AG20443 (cell line): Measurements from ENCODE around the gene HLF.
A peak's percentile ranks its signal among the peaks of the same experiment; 100 is the strongest.

Source experiments
- DNase-seq: peaks from one replicate; pipeline ENCODE4 v3.0.0; 2012; ENCODE audit warnings: low spot score, mixed read lengths

The HLF gene, protein sequence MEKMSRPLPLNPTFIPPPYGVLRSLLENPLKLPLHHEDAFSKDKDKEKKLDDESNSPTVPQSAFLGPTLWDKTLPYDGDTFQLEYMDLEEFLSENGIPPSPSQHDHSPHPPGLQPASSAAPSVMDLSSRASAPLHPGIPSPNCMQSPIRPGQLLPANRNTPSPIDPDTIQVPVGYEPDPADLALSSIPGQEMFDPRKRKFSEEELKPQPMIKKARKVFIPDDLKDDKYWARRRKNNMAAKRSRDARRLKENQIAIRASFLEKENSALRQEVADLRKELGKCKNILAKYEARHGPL

GRCh38 chr17:55264645-55265298 is at the start of gene HLF:
Gene HLF, plus strand, starts transcription at chr17:55264960. Its CDS starts 525 bp downstream, at chr17:55265485.
- peak; percentile 91 for DNase-seq

DNA sequence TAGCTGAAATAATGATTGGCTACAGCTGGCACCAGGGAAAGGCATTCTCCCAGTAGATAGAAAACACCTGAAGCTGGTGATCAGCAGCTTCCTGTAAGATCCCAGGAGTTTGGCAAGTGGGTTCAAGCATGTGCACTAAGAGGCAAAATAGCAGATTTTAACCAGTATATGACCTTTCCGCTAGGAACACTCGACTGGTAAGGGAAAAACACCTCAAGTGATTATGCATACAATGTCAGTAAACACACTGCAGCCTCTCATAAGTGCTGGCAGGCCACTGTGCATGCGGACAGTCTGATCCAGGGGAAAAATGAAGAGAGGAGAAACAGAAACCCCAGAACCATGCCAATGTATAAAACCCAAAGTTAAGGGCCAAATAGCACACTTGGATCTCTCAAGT is 49.0 kb upstream of the HLF start:
- no peak for DNase-seq

- DNase-seq: no peak
Observed at GRCh38 chr17:55216888-55217287, 47.9 kb upstream of the HLF start.

- DNase-seq: no peak
Observed at GRCh38 chr17:55219459-55219858, 45.3 kb upstream of the HLF start.

- no peak for DNase-seq
Observed at GRCh38 chr17:55219934-55220333, 44.8 kb upstream of the HLF start.

GRCh38 chr17:55223524-55223923 is 41.2 kb upstream of the HLF start:
- no peak for DNase-seq

DNA sequence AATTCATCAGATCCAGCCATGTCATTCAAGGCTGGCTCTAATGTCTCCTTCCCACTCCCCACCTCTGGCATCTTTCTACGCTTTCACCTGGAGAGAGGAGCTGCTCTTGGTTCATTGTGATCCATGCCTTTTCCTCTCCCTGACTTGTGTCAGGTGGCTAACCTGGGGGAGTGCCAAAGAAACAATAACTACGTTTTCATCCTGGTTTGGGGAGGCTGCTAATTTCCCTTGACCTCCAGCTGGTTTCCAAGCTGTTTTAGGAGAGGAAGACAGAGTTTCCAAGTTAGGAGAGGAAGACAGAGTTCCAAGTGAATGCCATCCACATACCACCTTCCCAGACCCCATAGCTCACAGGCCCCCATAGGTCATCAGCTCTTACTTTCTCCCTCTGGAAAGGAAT is 40.0 kb upstream of the HLF start:
- DNase-seq: no peak

DNA sequence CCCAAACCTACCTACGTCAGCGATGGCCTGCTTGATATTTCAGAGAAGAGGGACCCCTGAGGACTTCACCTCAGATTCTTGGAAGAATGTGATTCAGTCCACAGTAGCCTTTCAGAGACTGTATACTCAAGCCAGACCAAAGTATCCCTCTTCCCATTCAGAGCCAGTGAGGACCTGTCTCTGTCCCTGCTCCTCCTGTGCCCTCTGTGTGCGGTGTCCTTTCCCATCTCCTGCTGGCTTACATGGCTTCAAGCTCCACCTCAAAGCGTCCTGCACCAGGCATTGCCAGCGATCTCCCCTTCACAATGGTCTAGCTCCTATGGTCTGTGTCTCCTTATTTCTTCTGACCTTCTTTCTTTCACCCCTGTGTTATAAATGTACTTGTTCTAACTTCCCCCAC is 39.5 kb upstream of the HLF start:
- no peak for DNase-seq

GRCh38 chr17:55228683-55229192 is 36.0 kb upstream of the HLF start:
- DNase-seq: no peak

DNA sequence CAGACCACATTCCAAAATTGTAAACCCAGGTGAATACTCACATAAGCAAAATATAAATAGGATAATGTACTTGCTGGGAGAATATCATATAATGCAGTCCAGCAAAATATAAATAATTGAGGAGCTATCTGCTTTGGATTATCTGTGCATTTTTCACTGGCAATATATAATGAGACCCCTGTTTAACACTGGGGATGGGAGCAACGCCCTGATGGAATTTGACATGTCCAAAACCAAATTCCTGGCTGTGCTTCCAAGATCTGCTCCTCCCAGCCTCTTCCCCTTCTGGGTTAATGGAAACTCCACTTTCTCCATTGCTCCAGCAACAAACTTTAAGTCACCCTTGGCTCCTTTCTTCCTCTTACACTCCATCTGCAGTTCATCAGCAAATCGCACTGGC is 35.5 kb upstream of the HLF start:
- DNase-seq: no peak

DNA sequence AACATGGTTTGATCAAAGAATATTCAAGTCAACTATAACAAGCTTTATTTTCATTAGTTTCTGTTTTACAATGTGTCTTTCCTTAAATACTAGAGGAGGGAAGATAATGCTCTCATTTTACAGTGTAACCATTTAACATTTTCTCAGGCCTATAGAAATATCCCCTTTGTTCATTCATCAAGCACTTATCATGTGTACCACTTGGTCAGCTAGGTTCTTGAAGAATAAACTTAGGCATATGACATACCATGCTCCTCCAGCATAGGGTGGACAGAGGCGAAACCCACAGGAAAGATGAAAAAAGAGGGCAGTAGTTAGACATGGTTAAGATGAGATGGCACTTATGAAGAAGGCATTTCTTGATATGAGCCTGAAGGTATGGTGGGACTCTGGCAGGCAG is 34.0 kb upstream of the HLF start:
- no peak for DNase-seq

GRCh38 chr17:55233840-55234239 is 30.9 kb upstream of the HLF start:
- DNase-seq: no peak

DNA sequence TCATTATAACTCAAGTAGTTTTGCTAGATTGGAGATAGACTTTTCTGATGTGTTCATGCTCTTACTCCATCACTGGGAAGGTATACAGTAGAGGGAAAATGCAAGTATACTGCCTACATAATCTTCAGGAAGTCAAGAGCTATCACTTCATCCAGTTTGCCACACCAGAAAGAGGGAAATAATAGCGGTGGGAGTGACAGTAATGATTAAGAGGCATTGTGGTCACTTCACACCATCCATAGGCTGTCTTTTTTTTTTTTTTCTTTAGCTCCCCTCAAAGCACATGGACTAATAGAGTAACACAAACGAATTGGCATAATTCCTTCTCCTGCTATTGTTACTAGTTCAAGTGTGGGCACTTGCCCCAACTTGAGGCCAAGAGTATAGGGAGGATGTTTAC is 28.4 kb upstream of the HLF start:
- DNase-seq: no peak

DNA sequence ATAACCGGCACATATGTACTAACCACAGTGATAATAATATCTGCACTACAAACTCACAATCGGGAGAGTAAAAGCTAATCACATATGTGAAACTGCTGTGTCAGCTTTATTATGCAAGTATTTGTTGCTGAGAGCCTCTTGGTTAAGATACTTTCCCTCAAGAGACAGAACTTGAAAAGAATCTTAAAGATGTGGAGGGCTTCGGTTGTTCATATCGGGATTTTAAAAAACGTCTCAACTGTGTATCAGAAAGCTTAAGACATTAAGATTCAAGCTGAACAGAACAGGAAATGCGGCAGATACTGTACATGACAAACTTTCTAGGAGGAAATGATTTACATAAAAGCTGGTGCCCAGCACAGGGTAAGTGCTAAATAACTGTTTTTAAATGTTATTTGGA is 27.5 kb upstream of the HLF start:
- no peak for DNase-seq

- DNase-seq: no peak
Observed at GRCh38 chr17:55237841-55238178, 26.9 kb upstream of the HLF start.

GRCh38 chr17:55238179-55238930 is 26.4 kb upstream of the HLF start:
- peak; percentile 100 for DNase-seq

DNA sequence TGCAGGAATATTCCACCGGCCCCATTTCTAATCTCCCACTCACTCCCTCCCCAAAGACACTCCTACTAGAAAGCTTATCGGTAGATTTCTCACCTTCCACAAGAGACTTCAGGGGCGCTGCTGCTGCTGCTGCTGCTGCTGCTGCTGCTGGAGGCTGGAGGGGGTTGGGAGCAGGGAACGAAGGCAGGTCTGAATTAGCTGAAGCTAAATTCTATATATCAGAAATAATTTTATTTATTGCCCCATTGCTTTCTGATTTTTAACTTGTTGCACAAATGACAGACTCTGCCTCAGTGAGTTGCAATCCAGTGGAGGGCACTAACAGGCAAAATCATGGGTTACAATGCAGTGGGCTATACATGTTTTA is 25.8 kb upstream of the HLF start:
- no peak for DNase-seq

GRCh38 chr17:55241097-55241496 is 23.7 kb upstream of the HLF start:
- DNase-seq: no peak

DNA sequence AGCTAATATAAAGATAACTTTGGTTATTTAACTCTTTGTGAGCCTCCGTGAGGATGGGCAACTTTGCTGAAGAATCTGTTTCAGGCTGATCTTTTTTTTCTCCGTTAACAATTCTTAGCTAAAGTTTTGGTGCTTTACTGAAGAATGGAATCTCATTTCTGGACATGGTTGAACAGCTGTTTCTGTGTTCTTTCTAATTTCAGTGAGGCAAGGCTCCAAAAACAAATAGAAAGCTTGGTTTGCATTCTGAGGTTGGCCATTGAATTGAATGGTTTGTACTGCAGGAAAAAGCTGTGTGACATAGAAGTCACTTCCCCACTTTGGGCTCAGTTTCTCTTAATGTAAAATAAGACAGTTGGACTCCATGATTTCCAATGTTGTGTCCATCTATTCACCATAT is 22.3 kb upstream of the HLF start:
- no peak for DNase-seq

- no peak for DNase-seq
Observed at GRCh38 chr17:55245986-55246385, 18.8 kb upstream of the HLF start.

GRCh38 chr17:55246583-55246982 is 18.2 kb upstream of the HLF start:
- DNase-seq: no peak

DNA sequence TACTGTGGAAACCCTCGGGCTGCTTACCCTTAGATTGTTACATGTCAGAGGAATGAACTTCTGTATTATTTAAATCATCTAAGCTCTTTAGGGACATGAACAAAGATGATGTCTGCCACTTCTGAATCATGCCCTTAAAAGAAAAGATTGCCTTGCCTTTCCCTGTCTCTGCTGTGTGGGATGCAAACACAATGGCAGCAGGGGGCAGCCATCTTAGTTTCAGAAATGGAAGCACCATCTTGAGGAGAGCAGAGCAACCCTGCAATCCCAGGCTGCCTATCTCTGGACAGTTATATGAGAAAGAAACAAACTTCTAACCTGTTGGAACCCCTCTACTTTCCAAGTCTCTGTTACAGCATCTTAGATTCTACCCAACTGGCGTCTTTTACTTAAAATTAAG is 16.7 kb upstream of the HLF start:
- no peak for DNase-seq

DNA sequence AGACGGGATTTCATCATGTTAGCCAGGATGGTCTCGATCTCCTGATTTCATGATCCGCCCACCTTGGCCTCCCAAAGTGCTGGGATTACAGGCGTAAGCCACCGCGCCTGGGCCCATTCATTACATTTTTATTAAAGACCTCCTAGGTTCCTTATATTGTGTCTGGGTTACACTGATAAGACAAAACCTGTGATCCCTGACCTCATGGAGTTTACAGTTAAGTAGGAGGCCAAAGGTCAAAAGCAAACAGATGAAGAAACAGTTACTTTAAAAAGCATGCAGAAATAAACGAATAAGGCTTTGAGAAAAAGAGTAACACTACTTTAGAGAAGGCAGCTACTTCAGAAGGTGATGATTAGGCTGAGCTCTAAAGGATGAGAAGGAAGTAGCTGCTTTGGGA is 14.9 kb upstream of the HLF start:
- no peak for DNase-seq
